ENCODE measurements around the gene HDAC4.

The HDAC4 gene

GRCh38 chr2:239162976-239163687 is 237.7 kb downstream of the HDAC4 start:
- no peak for DNase-seq

GRCh38 chr2:239162141-239162821 is 238.5 kb downstream of the HDAC4 start:
- no peak for DNase-seq

GRCh38 chr2:239161711-239162140 is 239.1 kb downstream of the HDAC4 start:
- DNase-seq = no peak

GRCh38 chr2:239160226-239161143 is 240.3 kb downstream of the HDAC4 start:
- no peak for DNase-seq

- DNase-seq = no peak
Measured at GRCh38 chr2:239159476-239159911, 241.3 kb downstream of the HDAC4 start.

GRCh38 chr2:239158641-239159475 is 242.0 kb downstream of the HDAC4 start:
- no peak for DNase-seq

- no peak for DNase-seq
Measured at GRCh38 chr2:239157771-239158170, 243.0 kb downstream of the HDAC4 start.

GRCh38 chr2:239157269-239157668 is 243.6 kb downstream of the HDAC4 start:
- no peak for DNase-seq

- DNase-seq = no peak
Measured at GRCh38 chr2:239156516-239157265, 244.1 kb downstream of the HDAC4 start.

- DNase-seq = no peak
Measured at GRCh38 chr2:239155806-239156480, 244.9 kb downstream of the HDAC4 start.

GRCh38 chr2:239154971-239155805 is 245.6 kb downstream of the HDAC4 start:
- DNase-seq = no peak

GRCh38 chr2:239153806-239154591 is 246.8 kb downstream of the HDAC4 start:
- no peak for DNase-seq

GRCh38 chr2:239152916-239153305 is 247.9 kb downstream of the HDAC4 start:
- peak in 1 of 2 donors; percentile 5 for DNase-seq

GRCh38 chr2:239152239-239152915 is 248.4 kb downstream of the HDAC4 start:
- peak in 1 of 2 donors; percentile 6 for DNase-seq

GRCh38 chr2:239151201-239152131 is 249.4 kb downstream of the HDAC4 start:
- peak in 1 of 2 donors; percentile 7 for DNase-seq

- DNase-seq = peak; percentile 48 to 50
Measured at GRCh38 chr2:239150125-239151011, 250.5 kb downstream of the HDAC4 start.
